ENCODE measurements around the gene GFAP.

Gene GFAP

DNA sequence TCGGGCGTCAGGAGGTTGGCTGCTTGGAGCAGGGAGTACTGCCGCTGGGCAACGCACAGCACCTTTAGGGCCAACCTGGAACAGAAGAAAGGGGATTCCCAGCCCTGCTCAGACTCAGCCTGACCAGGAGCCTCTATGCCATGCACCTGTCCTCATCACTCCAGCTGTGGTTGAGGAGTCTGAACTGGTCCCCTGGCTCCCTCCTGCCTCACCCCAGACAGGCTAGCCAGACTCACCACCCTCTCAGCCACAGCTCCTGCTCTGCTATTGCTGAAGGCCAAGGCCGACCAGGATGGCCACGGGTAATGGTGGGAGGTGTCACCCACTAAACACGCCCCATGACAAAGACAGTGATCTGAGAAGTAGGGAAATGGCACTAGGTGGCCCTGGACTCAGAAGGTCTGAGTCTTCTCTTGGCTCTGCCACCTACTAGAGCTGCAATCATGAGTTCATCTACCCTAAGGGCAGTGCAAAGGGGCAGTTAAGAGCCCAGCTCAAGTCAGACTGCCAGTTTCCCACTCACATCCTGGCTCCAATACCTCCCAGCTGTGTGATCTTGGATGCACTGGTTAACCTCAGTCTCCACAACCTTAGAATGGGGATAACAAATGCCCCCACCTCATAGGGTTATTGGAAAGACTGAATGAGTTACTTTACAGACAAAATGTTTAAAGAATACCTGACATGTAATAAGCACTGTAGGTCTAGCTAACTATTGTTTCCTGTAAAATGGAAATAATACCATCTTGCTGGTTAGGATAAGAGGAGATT, 13.8 kb upstream of the GFAP start:
- TF ChIP-seq, protein P1, sequence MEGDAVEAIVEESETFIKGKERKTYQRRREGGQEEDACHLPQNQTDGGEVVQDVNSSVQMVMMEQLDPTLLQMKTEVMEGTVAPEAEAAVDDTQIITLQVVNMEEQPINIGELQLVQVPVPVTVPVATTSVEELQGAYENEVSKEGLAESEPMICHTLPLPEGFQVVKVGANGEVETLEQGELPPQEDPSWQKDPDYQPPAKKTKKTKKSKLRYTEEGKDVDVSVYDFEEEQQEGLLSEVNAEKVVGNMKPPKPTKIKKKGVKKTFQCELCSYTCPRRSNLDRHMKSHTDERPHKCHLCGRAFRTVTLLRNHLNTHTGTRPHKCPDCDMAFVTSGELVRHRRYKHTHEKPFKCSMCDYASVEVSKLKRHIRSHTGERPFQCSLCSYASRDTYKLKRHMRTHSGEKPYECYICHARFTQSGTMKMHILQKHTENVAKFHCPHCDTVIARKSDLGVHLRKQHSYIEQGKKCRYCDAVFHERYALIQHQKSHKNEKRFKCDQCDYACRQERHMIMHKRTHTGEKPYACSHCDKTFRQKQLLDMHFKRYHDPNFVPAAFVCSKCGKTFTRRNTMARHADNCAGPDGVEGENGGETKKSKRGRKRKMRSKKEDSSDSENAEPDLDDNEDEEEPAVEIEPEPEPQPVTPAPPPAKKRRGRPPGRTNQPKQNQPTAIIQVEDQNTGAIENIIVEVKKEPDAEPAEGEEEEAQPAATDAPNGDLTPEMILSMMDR (conservative IDR thresholded peaks at IDR 0.05): no peak
- no peak for TF ChIP-seq ZFX (IDR thresholded peaks at IDR 0.05)
- no peak overlapping the region for H3K27ac ChIP-seq

DNA sequence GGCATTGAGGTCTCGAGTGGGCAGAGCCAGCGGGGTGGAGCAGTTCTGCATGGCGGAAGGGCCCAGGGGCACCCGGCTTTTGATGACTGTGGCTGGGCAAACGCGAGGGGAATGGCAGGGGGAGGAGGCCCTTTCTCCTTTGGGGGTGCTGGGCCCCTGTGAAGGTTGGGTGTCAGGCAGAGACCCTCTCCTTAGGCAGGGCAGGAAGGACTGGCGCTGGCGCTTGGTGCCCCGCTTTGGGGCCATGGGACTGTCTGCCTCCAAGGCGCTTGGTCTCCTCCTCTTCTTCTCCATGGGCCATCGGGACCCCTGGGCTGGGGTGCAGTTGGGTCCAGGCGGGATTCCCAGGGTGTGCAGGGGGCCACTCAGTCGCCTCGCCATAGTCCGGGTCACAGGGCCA, 12.8 kb upstream of the GFAP start:
- no peak overlapping the region for H3K27ac ChIP-seq
- no peak for TF ChIP-seq ZFX (IDR thresholded peaks at IDR 0.05)
- TF ChIP-seq, protein P1 (conservative IDR thresholded peaks at IDR 0.05): no peak

DNA sequence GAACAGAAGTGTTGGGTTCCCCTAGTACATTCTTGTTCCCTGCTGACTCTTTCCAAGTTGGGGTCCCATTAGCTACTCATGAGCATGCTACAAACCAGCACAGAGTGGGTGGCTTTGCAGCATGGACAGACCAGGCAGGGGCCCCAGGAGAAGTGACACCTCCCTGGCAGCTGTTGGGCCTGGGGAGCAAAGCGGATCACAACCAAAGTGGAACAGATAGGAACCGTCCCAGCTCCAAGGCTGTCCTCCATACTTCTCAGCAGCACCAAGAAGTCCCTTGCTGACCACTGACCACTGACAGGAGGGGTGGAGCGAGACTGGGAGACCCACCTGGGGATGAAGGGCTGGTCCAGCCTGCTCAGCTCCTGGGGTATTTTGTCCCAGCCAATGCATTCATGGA, 12.4 kb upstream of the GFAP start:
- TF ChIP-seq, protein P1 (conservative IDR thresholded peaks at IDR 0.05): no peak
- TF ChIP-seq ZFX (IDR thresholded peaks at IDR 0.05): no peak
- no peak overlapping the region for H3K27ac ChIP-seq

DNA sequence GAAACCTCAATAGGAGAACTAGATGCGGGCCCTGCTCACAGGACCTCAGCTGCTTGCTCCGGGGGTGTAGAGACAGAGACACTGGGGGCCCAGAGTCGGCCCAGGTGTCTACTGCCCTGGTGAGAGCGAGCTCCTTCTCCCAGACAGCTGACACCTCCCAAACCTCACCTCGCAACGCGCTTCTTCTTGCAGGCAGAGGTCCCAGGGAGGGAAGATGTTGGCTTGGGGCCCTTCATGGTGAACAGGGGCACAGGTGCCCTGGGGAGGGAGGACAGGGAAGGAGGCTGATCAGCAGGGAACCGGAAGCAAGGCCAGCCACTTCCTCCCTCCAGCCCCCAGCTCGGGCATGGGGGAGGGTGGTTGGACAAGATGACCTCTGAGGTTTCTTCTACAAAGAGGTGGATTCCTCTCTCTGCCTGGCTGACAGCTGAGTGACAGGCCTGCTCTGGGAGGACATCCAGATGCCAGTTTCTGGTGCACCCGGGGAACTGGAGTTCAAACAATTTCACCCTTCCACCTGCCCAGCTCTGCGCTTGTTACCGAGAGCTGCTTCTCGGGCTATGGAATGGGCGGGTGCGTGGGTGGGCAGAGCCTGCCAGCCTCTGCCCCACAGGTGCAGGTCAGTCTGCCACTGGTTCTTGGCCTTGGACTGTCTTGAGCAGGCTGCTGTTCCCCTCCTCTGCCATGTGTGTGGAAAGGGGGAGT, 11.7 kb upstream of the GFAP start:
- no peak overlapping the region for H3K27ac ChIP-seq
- TF ChIP-seq ZFX (IDR thresholded peaks at IDR 0.05): no peak
- TF ChIP-seq, protein P1 (conservative IDR thresholded peaks at IDR 0.05): no peak

DNA sequence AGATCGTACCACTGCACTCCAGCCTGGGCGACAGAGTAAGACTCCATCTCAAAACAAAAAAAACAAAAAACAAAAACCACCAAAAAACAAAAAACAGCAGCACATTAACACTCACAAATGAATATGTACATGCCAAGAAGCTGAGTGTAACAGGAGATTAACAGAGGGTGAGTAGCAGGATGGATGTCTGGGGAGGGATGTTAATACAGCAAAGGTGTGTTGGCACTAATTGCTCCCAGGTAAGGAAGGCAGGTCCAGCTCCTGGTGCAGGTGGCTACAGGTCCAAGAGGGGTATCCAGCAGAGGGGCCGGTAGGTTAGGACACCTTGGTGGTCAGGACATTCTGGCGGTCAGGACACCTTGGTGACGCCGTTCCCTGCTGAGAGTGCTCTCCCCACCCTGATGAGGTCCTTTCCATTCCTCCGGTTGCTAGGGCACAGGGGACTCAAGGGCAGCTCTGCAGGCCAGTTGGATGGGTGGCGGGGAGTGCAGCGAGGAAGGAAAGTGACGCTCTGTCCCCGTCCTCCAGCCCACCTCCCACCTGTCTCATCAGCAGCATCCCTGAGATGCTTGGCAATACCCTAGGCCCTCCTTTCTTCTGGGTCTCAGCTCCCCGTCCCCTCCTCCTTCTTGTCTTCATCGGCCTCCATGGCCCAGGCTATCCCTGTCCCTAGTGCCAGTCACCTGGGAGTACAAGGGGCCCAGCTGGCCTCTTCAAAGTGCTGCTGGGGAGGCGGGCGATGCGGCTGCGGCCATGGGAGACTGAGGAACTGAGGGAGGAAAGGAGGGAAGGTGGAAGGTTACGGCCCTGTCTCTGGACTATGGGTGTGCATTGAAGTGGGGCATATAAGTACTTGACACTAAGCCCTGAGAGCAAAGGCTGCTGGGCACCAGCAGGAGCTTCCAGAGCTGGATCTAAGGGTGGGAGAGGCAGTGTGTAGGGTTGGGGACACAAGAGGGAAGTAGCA, 10.7 kb upstream of the GFAP start:
- no peak for TF ChIP-seq ZFX (IDR thresholded peaks at IDR 0.05)
- TF ChIP-seq, protein P1 (conservative IDR thresholded peaks at IDR 0.05): no peak
- no peak overlapping the region for H3K27ac ChIP-seq

DNA sequence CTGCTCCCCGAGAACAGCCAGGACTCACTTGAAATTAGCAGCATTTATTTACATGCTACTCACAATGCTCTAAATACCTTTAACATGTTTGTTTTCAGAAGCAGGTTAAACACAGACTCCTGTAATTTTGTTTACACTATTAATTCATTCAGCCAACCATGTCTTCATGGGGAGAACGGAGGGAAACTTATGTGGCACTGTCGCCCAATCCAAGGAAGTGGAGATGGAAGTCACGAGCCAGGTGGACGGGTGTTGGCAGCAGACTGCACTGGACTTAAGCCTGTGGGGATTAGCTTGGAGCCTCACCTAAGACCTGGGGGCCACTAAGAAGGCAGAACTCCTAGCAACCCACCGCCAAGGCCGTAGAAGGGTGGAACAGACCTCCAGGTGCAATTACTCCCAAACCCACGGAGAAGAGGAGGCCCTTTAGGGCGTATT, 8.8 kb upstream of the GFAP start:
- TF ChIP-seq, protein P1 (conservative IDR thresholded peaks at IDR 0.05): no peak
- no peak for TF ChIP-seq ZFX (IDR thresholded peaks at IDR 0.05)
- H3K27ac ChIP-seq: no peak overlapping the region
